GM12865 (cell line): ENCODE results near the gene PGM3.
"Not testable (repeated sequence)": the region's sequence is repeated elsewhere in the genome, so short reads cannot be mapped to it uniquely, and the experiment has no call there.

Experiments used
- DNase-seq: peaks from one replicate; pipeline ENCODE4 v3.0.0; 2010; ENCODE audit warnings: low read depth
- H3K4me3 ChIP-seq: 2 replicates; pipeline ENCODE4 v1.5.1; 2011; ENCODE audit warnings: mild to moderate bottlenecking, low read depth, low read length, control low read depth
- TF ChIP-seq, protein P1 (sequence below): IDR thresholded peaks from 2 replicates; pipeline ENCODE4 v1.5.1; 2011; ENCODE audit warnings: low read length, control low read depth, low read depth, inconsistent platforms; ENCODE audit not compliant: insufficient read depth; ENCODE audit errors: missing control alignments

The PGM3 gene

DNA sequence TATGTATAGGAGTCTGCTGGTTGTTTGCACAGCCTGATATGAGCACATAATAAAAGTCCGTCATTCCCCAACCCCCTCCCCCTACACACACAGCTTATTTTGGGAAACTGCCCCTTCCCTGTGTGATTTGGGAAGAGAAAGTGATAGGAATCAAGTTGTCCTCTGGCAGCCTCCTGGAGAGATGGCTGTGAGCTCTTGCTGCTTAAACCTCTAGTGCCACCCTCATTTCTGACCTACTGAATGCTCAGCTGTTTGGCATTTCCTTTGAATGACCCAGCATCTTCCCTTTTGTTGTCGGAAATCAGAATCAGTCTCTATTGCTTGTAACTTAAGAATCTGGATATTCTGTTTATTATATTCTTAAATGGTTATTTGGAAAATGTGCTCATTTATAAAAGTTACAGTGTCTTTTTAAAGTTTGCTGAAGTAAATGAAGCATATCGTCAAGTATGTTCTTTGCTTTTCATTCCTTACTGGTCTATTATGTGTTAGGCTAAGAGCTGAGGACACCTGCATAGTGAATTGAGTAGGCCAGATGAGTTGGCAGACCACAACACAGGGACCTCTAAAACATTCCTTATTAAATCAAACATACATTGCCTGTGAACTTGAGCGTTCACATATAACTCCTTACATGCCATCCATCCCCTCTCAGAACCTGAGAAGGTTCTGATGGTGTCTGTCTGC, 5.6 kb upstream of the PGM3 start:
- H3K4me3 ChIP-seq, result no peak overlapping the region
- no peak for DNase-seq
- TF ChIP-seq, protein P1, sequence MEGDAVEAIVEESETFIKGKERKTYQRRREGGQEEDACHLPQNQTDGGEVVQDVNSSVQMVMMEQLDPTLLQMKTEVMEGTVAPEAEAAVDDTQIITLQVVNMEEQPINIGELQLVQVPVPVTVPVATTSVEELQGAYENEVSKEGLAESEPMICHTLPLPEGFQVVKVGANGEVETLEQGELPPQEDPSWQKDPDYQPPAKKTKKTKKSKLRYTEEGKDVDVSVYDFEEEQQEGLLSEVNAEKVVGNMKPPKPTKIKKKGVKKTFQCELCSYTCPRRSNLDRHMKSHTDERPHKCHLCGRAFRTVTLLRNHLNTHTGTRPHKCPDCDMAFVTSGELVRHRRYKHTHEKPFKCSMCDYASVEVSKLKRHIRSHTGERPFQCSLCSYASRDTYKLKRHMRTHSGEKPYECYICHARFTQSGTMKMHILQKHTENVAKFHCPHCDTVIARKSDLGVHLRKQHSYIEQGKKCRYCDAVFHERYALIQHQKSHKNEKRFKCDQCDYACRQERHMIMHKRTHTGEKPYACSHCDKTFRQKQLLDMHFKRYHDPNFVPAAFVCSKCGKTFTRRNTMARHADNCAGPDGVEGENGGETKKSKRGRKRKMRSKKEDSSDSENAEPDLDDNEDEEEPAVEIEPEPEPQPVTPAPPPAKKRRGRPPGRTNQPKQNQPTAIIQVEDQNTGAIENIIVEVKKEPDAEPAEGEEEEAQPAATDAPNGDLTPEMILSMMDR, result no peak

DNA sequence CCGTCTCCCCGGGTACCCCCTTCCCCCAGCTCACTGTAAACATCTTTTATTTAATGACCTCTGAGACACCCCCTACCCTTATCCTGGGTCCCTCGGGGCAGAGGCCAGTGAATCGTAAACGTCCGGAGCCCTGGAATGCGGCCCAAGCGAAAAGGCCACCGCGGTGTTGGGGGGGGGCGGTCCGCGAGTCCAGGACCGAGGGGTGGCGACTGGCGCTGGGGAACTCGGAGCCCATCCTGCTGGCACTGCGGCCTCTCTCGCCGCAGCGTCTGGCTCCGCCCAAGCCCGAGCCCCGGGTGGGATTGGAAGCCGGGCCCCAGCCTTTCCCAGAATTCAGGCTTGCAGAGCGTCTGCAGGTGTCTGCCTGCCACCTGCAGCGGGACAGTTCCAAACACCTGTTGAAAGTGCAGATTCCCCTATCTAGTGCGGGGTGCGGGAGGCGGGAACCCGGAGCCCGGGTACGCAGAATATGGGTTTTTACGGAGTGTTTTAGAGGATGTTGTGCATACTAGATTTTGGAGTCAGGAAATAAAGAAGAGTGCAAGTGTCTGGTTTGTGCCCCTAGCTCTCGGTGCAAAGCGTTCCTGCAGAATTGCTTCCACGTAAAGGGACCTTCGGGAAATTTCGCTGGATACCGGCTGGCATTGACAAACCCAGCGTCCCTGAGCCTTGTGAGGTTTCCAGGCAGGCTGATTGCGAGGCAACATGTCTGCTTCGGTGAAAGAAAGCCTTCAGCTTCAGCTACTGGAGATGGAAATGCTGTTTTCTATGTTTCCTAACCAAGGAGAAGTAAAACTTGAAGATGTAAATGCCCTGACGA, 892 bp upstream of the PGM3 start:
- TF ChIP-seq, protein P1, result no peak
- peak overlapping the region; percentile 96 for H3K4me3 ChIP-seq
- DNase-seq, result peak; percentile 24

DNA sequence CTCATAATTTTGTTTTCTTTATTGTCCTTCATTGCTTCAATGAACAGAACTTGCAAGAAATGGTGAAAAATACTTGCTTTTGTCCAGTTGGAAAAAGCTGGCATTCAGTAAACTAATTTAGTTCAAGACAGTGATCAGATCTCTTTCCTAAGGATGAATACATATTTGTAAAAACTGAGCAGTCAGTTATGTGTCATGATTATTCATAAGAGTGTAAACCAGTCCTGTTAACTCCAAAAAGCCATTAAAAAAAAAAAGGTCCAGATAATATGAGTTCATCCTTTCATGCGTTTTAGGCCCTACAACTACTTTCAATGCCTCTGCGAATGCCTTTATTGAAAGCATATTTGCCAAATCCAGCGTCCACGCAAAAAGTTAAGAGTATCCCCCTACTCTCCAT, 609 bp downstream of the PGM3 start:
- no peak for DNase-seq
- TF ChIP-seq, protein P1, result no peak
- H3K4me3 ChIP-seq, result peak overlapping the region; percentile 96

DNA sequence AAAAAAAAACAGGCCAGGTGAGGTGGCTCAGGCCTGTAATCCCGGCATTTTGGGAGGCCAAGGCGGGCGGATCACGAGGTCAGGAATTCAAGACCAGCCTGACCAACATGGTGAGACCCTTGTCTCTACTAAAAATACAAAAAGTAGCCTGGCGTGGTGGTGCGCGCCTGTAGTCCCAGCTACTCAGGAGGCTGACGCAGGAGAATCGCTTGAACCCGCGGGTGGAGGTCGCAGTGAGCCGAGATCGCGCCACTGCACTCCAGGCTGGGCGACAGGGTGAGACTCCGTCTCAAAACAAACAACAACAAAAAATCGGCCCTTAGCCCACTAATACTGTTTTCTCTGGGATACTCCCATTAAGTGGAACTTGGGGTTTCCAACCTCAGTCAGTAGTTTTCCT, 1.1 kb downstream of the PGM3 start:
- not testable (repeated sequence) for DNase-seq
- H3K4me3 ChIP-seq, result peak overlapping the region; percentile 96

DNA sequence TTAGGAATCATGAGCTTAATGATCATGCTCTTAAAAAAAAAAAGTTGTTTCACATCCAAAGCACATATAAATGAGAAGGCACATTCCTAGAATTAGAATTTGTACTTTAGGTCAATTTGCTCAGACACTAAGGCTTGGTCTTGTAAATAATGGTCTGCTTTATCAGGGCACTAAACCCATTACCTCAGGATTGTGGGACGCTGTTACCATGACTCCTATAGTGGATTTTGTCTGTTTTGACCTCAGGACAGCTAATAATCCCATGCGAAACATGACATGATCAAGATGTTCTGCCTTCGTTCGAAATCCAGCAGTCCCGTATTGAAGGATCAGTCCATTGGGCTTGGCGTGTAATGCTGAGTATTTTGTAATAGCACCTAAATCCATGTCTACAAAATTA, 2.4 kb downstream of the PGM3 start:
- TF ChIP-seq, protein P1, result no peak
- no peak overlapping the region for H3K4me3 ChIP-seq
- no peak for DNase-seq

DNA sequence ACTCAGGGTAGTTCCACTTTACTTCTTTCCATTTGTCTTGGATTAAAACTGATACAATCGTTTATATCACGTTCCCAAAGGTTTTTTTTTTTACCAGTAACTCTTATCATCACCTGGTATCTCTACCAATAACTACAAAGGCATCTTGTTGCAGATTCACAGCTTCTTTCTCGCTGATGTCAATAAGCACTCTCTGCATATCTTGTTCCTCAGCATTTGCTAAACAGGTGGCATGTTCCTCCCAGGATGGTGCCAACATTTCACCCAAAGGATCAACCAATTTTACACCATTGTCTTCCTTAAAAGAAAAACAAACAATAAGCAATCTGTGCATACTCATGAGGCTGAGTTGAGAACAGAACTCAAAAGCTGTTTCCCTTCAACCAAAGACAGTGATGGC, 4.6 kb downstream of the PGM3 start:
- no peak for DNase-seq
- H3K4me3 ChIP-seq, result no peak overlapping the region
- TF ChIP-seq, protein P1, result no peak

DNA sequence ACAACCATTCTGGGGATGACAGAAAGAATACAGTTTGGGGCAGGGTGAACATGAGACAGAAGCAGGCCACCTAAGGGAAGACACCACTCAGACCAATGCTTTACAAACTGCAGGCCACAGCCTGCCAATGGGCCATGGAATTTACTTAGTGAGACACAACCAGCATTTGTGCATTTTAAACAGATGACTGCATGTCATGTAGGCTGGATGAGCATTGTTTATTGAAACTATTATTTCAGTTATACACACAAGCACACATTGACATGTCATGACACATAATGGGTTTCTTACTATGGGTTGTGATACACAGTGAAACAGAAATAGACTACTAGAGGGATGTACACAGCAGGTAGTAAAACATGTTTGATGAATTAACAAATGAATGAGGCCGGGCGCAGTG, 8.0 kb downstream of the PGM3 start:
- DNase-seq, result no peak

More for the DNA sequence above, 8.0 kb downstream of the PGM3 start:
- TF ChIP-seq, protein P1, result no peak
- H3K4me3 ChIP-seq, result no peak overlapping the region
